Left lung (tissue), 10 donors: ENCODE results near the gene NFKB1. TPM values are rescaled to one million over a fixed set of nuclear protein-coding genes. Genes with fewer than 3 reads are reported as not detected.
A peak's percentile ranks its signal among the peaks of the same experiment; 100 is the strongest.

ENCODE experiments used
- ATAC-seq: fragments of 200-7000 bp; cut with Tn5 transposase; one replicate; pipeline ENCODE4 v1.9.1; 2020; ENCODE audit warnings: moderate library complexity
- DNase-seq, 4 donors: peaks; one replicate each; pipeline ENCODE4 v3.0.0-alpha.2; 2013 to 2020
- H3K27ac ChIP-seq, 2 donors: fragments of 200-600 bp; sonication (generic) in 1 of 2; one replicate each; pipeline versions ENCODE4 v1.5.0 to v1.8.0; 2020 to 2021
- H3K27me3 ChIP-seq, 2 donors: fragments of 200-600 bp; sonication (generic) in 1 of 2; one replicate each; pipeline versions ENCODE4 v1.5.0 to v1.8.0; 2020 to 2021
- H3K36me3 ChIP-seq, 2 donors: fragments of 200-600 bp; sonication (generic) in 1 of 2; one replicate each; pipeline versions ENCODE4 v1.5.0 to v1.8.0; 2020 to 2021
- H3K4me1 ChIP-seq, 2 donors: fragments of 200-600 bp; one replicate each; pipeline ENCODE4 v1.8.0; 2021
- H3K4me3 ChIP-seq, 2 donors: fragments of 200-600 bp; sonication (generic) in 1 of 2; one replicate each; pipeline versions ENCODE4 v1.5.0 to v1.8.0; 2020 to 2021; ENCODE audit warnings: mild to moderate bottlenecking in 1 of 2
- H3K9me3 ChIP-seq, 2 donors: fragments of 200-600 bp; sonication (generic) in 1 of 2; one replicate each; pipeline versions ENCODE4 v1.5.0 to v1.8.0; 2020 to 2021
- CTCF ChIP-seq, 2 donors: fragments of 200-600 bp; sonication (generic) in 1 of 2; IDR thresholded peaks; one replicate each; pipeline versions ENCODE4 v1.5.0 to v1.8.0; 2021; ENCODE audit warnings: antibody characterized with exemption in 2 of 2
- intact Hi-C, 2 donors: fragments of 100-400 bp; cut with DNase I; formaldehyde crosslinking; loops; one replicate each; pipeline versions ENCODE4 v1.11.2 to v1.14.2; 2022
- polyA plus RNA-seq, 6 donors: library from polyadenylated mRNA; unstranded; fragments of 120-200 nt; gene quantifications; one replicate each; pipeline ENCODE4 v1.2.1, GENCODE V29; 2013; ENCODE audit not compliant: insufficient read length in 6 of 6
- total RNA-seq, 2 donors: library from RNA; stranded (reverse); fragmentation: NEBNext Ultra II Directional; extraction: Animal tissue kit (Norgen Biotek cat#: 25700); gene quantifications; one replicate each; pipeline ENCODE4 v1.2.1, GENCODE V29; 2021
- donor health status: DM: no; HTN: yes; CAD: no.
- donor health status: DM: no; HTN: no; CAD: no.

Gene NFKB1
- total and polyA plus RNA-seq, 8 donors, result 34.0 to 57.6 (median 39.2) TPM

GRCh38 chr4:102500352-102500695 is 835 bp upstream of the NFKB1 start:
- peak overlapping the region; percentile 70 to 83 for H3K4me3 ChIP-seq
- H3K36me3 ChIP-seq, result no peaks in the 10 kb centered on the region
- no peak for DNase-seq
- H3K27ac ChIP-seq, result peak overlapping the region; percentile 98 to 99
- ATAC-seq, result peak; percentile 9
- no peak for TF ChIP-seq CTCF (IDR thresholded peaks at IDR 0.05)
- H3K27me3 ChIP-seq, result no peaks in the 10 kb centered on the region
- intact Hi-C loops, result no loop called here
- no peaks in the 10 kb centered on the region for H3K9me3 ChIP-seq
- peaks cover 13 to 34% of the 10 kb centered on the region in 2 donors for H3K4me1 ChIP-seq

DNA sequence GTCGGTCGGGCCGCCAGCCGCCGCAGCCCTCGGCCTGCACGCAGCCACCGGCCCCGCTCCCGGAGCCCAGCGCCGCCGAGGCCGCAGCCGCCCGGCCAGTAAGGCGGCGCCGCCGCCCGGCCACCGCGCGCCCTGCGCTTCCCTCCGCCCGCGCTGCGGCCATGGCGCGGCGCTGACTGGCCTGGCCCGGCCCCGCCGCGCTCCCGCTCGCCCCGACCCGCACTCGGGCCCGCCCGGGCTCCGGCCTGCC is 213 bp downstream of the NFKB1 start:
- intact Hi-C loops, result no loop called here
- no peaks in the 10 kb centered on the region for H3K9me3 ChIP-seq
- peak overlapping the region; percentile 70 to 83 for H3K4me3 ChIP-seq
- no peak for TF ChIP-seq CTCF (IDR thresholded peaks at IDR 0.05)
- no peaks in the 10 kb centered on the region for H3K36me3 ChIP-seq
- H3K4me1 ChIP-seq, result peaks cover 20 to 45% of the 10 kb centered on the region in 2 donors
- DNase-seq (peak in 1 of 4 donors; percentile 79), ATAC-seq (peak; percentile 41)
- H3K27ac ChIP-seq, result peak overlapping the region; percentile 98 to 99
- no peaks in the 10 kb centered on the region for H3K27me3 ChIP-seq

DNA sequence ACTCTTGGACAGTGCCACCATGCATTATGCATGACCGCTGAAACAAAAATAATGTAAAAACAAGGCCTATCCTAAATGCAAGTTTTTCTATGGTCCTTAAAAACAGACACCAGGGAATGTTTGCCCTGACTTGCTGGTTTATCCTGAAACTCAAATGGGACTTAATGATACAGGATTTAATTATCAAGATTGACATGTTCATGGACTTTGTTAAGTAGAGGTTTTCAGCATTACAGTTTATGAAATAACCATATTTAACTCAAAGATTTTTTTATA is 1.3 kb downstream of the NFKB1 start:
- ATAC-seq (no peak), DNase-seq (no peak)
- Histone ChIP-seq H3K4me3 (peak overlapping the region; percentile 70 to 83), H3K9me3 (no peaks in the 10 kb centered on the region), H3K36me3 (no peaks in the 10 kb centered on the region), H3K4me1 (peaks cover 23 to 56% of the 10 kb centered on the region in 2 donors), H3K27me3 (no peaks in the 10 kb centered on the region), H3K27ac (peak overlapping the region; percentile 98 to 99)
- intact Hi-C loops, result no loop called here
- no peak for TF ChIP-seq CTCF (IDR thresholded peaks at IDR 0.05)

DNA sequence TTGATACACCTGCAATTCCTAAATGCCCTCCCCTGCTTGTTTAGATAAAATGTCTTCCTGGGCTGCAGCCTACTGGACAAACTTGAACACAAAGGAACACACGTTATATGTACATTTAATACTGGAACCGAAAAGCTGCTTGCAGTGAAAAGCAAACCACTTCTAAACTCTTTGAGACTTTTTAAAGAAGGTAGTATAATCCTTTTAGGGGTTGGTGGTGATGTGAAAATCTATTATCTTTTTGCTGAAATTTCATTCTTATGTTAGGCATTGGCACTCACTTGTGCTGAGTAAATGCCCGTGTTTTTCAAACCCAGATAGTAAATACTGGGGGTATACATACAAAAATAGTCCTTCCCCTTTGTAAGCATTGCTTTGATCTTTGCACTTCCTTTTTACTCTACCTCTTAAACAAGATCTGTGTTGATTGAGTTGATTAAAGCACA is 2.2 kb downstream of the NFKB1 start:
- peaks cover 23 to 64% of the 10 kb centered on the region in 2 donors for H3K4me1 ChIP-seq
- peak overlapping the region; percentile 98 to 99 for H3K27ac ChIP-seq
- DNase-seq (no peak), ATAC-seq (no peak)
- intact Hi-C loops, result no loop called here
- TF ChIP-seq CTCF (IDR thresholded peaks at IDR 0.05), result no peak
- peak overlapping the region in 1 of 2 donors; percentile 83 for H3K4me3 ChIP-seq
- H3K9me3 ChIP-seq, result no peaks in the 10 kb centered on the region
- H3K36me3 ChIP-seq, result no peaks in the 10 kb centered on the region
- no peaks in the 10 kb centered on the region for H3K27me3 ChIP-seq

GRCh38 chr4:102503831-102504786 is 3.0 kb downstream of the NFKB1 start:
- no peak for DNase-seq
- intact Hi-C loops, result no loop called here
- ATAC-seq, result no peak

More at GRCh38 chr4:102503831-102504786, 3.0 kb downstream of the NFKB1 start:
- H3K27me3 ChIP-seq, result no peaks in the 10 kb centered on the region
- peak overlapping the region in 1 of 2 donors; percentile 83 for H3K4me3 ChIP-seq
- peak overlapping the region; percentile 98 to 99 for H3K27ac ChIP-seq
- no peaks in the 10 kb centered on the region for H3K36me3 ChIP-seq
- TF ChIP-seq CTCF (IDR thresholded peaks at IDR 0.05), result no peak
- peaks cover 23 to 72% of the 10 kb centered on the region in 2 donors for H3K4me1 ChIP-seq
- H3K9me3 ChIP-seq, result no peaks in the 10 kb centered on the region
